Cardiac septum (tissue), 1 donor: ENCODE data around the gene CGA. TPM values are rescaled to one million over a fixed set of nuclear protein-coding genes. Genes with fewer than 3 reads are reported as not detected.

Experiments
- total RNA-seq: library from RNA; stranded (reverse); fragmentation: NEBNext Ultra II Directional; extraction: Animal tissue kit (Norgen Biotek cat#: 25700); gene quantifications from one replicate; pipeline ENCODE4 v1.2.1, GENCODE V29; 2021
- donor health status: DM: no; HTN: no; CAD: no.

Gene CGA
- total RNA-seq, 1 donor from 2014 or later, result not detected

Other genes with a start within 250 kb of the CGA start
- gene HTR1E, start 157.6 kb downstream of the CGA start, total RNA-seq, result not detected
- gene ZNF292, start 60.5 kb upstream of the CGA start, total RNA-seq, result 34.5 TPM
- gene SMIM8, start 227.5 kb upstream of the CGA start, total RNA-seq, result 17.2 TPM
- not detected for gene GJB7, start 234.2 kb upstream of the CGA start, total RNA-seq
- gene C6orf163, start 249.7 kb upstream of the CGA start, total RNA-seq, result 4.5 TPM